Fibroblast of gingiva (primary cell): ENCODE data around the gene INSRR.

Experiments
- DNase-seq: peaks from one replicate; pipeline ENCODE4 v3.0.0-alpha.2; 2011; ENCODE audit warnings: low read depth

The INSRR gene

DNA sequence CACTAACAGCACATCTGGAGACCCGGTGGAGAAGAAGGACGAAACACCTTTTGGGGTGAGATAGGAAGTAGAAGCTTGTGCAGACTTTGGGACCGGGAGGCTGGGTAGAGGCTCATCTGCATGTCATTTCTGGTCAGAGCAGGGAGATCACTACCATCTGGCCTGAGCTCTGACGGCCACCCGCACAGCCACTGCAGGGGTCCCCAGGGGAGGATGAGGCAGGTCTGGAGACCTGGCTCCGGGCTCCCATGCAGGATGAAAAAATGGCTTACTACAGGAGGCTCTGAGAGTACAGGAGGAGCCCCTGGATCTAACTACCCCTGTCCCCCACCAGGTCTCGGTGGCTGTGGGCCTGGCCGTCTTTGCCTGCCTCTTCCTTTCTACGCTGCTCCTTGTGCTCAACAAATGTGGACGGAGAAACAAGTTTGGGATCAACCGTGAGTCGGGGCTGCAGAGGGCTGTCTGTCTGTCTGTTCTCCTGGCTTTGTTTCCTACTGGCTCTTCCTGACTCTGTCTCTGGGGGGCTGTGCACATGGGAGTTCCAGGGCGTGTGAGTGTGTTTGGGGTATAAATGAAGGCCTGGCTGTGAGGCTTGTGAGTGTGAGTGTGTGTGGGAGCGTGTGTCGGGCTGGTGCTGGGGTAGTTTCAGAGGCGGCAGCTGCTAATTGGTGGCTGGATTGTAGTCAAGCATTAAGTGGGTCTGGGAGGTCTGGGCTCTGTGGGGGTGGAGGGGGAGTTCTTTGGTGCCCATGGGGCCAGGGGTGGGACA, 15.8 kb upstream of the INSRR start:
- no peak for DNase-seq

DNA sequence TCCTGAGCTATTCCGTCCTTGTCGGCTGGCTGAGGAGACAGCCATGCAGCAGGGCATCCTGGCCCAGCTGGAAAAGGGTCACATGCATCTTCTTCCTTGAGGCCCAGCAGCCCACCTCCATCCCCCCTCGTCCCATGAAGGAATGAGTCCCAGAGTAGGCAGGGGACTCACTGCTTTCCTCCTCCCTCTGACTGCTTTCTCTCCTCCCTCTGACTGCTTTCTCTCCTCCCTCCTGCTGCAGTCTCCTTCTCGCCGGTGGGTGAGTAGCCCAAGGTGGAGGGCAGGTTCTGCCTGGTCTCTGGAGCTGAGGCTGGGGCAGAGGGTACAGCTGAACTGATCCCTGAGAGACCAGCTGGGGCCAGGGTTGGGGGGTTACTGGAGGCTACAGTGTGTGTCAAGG, 15.2 kb upstream of the INSRR start:
- no peak for DNase-seq

DNA sequence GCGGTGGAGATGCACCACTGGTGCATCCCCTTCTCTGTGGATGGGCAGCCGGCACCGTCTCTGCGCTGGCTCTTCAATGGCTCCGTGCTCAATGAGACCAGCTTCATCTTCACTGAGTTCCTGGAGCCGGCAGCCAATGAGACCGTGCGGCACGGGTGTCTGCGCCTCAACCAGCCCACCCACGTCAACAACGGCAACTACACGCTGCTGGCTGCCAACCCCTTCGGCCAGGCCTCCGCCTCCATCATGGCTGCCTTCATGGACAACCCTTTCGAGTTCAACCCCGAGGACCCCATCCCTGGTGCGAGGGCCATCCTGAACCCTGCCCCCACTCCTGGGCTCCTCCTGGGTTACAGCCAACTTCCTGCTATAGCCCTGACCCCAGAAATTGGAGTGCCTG, 14.7 kb upstream of the INSRR start:
- DNase-seq: no peak

- no peak for DNase-seq
Measured at GRCh38 chr1:156869455-156869854, 10.5 kb upstream of the INSRR start.

GRCh38 chr1:156868341-156868740, 9.4 kb upstream of the INSRR start:
- DNase-seq: no peak

DNA sequence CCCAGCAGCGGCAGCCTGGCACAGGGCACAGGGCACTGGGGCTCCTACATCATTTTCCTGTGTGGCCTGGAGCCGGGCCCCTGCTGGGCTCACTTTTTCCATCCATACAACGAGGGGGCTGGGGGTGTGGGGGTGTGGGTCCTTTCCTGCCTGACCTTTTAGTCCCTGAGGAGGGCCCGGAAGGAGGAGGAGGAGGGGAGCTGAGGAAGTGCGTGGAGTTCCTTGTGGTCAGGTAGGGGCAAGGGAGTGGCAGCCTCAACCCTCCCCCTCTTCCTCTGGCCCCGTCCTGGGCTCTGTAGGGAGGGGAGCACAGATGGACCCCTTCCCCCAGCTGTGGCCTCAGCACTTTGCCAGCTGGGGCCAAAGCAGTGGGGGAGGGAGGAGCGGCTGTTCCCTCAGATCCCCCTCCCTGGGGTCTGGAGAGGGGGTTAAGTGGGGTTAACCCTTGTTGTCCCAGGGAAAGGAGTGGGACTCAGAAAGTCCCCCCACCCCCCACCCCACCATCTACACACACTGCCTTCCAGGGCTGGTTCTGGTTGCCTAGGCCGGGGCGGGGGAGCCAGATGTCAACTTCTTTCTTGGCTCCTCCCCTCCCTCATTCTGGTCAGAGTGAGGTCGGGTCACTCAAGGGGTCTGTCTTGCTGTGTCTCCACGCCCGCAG, 7.5 kb upstream of the INSRR start:
- no peak for DNase-seq

DNA sequence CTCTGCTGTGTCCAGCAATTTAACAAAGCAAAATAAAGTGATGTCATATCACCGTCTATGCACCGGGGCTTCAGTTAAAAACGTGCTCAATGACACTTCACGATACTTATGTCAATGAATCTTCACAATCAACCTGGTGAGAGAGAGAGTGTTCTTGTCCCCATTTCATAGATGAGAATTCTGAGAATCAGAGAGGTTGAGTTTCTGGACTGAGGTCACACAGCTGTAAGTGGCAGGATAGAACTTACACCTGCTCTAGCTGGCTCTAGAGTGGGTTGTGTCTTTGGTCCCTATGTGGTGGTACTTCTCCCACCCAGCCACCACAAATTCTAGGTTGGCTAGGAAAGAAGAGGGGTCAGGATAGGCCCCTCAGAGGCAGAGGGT, 6.9 kb upstream of the INSRR start:
- no peak for DNase-seq

- no peak for DNase-seq
Measured at GRCh38 chr1:156865258-156865657, 6.3 kb upstream of the INSRR start.

GRCh38 chr1:156864796-156865195, 5.9 kb upstream of the INSRR start:
- no peak for DNase-seq

DNA sequence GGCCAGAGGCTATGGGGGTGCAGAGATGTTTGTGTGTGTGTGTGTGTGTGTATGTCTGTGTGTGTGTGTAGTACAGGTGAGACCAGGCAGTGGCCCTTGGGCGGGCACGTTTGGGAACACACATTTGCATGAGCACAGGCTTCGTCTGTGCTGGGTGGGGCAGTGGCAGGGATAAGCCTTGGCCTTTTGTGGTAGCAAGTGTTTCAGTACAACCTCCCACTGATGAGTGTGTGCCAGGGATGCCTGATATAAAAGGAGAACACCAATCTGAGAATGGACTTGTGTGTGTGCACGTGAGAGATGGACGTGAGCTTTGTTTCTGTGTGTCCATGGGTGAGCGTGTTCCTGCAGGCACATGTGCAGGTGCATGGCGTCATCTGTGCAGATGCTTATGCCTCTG, 4.7 kb upstream of the INSRR start:
- DNase-seq: no peak

GRCh38 chr1:156862997-156863599, 4.2 kb upstream of the INSRR start:
- no peak for DNase-seq

GRCh38 chr1:156862584-156862983, 3.7 kb upstream of the INSRR start:
- no peak for DNase-seq

DNA sequence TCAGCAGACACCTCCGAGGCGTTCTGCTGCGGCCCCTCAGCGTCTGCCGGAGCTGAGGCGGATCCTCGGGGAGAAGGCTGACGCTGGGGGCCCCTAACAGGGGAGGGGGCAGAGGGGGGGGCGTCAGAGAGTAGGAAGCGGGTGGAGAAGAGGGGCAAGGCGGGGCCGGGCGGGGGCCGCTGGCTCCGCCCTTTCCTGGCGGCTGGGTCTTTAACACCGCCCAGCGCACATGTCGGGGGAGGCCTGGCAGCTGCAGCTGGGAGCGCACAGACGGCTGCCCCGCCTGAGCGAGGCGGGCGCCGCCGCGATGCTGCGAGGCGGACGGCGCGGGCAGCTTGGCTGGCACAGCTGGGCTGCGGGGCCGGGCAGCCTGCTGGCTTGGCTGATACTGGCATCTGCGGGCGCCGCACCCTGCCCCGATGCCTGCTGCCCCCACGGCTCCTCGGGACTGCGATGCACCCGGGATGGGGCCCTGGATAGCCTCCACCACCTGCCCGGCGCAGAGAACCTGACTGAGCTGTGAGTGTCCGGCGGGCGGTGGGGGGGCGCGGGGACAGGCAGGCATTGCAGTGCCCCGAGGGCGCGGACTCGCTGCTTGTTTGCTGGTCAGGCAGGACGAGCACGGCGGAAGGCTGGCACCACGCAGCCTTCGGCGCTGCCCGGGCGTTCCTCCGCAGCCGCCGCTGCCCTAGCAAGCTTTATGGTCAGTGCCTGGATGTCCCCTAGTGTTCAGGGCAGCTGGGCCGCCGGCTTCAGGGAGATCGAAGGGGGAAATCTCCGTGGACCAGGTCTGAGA, 1.9 kb upstream of the INSRR start, which contains the start of gene NTRK1:
NTRK1 (plus strand) TSS at position 238 of the 796 bp plus-strand sequence; CDS start at position 308, 70 bp downstream.
- DNase-seq: no peak

GRCh38 chr1:156860113-156860627, 1.3 kb upstream of the INSRR start:
- DNase-seq: no peak

DNA sequence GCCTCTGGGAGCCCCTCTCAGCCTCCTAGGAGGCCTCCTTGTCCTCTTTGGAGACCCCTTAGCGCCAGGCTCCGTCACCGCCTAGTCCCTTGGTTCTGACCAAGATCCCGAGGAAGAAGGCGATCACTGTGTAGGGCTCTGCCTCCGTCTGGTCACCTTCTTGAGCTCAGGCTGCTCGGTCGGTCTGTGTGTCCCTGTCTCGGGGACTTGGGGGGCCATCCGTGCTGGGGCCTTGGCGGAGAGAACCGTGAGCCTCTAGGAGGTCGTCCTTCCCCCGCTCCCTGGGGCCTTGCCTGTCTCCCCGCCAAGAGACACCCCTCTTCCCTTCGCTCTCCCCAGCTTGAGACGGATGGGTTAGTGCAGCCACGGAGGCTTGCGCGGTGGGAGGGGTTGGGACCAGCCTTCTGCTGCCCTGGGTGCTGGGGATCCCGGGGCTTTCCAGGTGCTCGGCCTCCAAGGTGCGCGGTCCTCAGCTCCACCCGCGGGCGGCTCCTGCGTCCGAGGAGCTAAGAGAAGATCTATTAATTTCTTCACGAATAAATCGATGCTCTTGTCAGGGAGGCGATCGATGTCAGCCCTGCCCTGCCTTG, 701 bp upstream of the INSRR start:
- DNase-seq: peak; percentile 17

GRCh38 chr1:156858555-156858956, 361 bp downstream of the INSRR start:
- DNase-seq: no peak

DNA sequence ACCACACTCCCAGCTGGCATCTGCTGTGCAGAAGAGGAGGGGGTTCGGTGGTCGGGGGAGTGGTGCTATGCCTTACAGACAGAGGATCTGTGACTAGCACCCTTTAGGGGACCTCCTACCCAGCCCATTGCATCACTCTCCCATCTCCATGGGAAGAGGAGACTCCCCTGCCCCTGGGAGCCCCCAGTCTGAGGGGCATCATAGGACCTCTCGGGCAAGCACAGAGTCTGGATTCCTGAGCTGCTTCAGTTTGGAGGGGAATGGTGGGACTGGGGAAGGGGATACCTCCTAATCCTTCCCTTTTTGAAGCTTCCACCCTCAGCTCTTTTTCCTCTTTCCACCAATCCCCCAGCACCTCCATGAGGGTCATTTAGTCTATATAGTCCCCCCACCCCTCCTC, 1.4 kb downstream of the INSRR start:
- DNase-seq: no peak

DNA sequence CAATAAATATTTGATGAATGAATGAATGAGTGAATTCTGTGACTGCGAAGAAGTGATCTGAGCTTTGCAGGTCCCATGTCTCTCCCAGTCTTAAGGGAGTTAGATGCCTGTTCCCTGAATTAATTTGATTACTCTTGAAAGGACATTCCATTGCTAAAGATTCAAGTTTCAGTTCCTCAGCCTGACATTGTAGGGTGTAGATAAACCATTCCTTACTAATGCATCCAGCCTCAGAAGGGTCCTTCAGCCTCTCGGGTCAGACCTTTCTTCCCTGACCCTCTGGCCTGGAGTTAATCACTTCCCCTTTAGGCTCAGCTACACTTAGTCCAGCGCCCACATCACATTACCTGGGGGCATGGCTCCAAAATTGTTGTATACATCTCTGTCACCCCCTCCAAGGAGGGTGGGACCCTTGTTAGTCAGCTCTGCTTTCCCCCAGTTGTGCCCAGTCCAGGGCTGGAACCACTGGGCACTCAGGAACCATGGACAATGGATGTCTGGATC, 2.6 kb downstream of the INSRR start:
- no peak for DNase-seq

DNA sequence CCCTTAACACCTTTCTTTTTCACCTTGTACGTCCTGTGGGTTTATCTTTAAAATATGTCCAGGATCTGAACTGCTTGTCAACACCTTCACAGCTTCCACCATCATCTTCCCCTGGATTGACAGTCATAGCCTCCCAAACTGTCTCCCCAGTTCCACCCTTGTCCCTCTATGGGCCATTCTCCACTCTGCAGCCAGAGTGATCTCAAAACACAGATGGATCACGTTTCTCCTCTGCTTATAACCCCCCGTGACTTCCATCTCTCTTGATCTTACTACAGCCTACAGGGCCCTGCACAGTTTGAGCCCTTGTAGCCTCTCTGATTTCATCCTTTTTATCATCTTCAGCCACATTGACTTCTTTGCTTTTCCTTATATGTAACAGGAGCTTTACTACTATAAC, 4.3 kb downstream of the INSRR start:
- no peak for DNase-seq

- no peak for DNase-seq
Measured at GRCh38 chr1:156853761-156854160, 5.2 kb downstream of the INSRR start.

GRCh38 chr1:156852418-156852874, 6.5 kb downstream of the INSRR start:
- no peak for DNase-seq
